Measurements from ENCODE around the gene FMO5.

FMO5 gene, protein sequence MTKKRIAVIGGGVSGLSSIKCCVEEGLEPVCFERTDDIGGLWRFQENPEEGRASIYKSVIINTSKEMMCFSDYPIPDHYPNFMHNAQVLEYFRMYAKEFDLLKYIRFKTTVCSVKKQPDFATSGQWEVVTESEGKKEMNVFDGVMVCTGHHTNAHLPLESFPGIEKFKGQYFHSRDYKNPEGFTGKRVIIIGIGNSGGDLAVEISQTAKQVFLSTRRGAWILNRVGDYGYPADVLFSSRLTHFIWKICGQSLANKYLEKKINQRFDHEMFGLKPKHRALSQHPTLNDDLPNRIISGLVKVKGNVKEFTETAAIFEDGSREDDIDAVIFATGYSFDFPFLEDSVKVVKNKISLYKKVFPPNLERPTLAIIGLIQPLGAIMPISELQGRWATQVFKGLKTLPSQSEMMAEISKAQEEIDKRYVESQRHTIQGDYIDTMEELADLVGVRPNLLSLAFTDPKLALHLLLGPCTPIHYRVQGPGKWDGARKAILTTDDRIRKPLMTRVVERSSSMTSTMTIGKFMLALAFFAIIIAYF

DNA sequence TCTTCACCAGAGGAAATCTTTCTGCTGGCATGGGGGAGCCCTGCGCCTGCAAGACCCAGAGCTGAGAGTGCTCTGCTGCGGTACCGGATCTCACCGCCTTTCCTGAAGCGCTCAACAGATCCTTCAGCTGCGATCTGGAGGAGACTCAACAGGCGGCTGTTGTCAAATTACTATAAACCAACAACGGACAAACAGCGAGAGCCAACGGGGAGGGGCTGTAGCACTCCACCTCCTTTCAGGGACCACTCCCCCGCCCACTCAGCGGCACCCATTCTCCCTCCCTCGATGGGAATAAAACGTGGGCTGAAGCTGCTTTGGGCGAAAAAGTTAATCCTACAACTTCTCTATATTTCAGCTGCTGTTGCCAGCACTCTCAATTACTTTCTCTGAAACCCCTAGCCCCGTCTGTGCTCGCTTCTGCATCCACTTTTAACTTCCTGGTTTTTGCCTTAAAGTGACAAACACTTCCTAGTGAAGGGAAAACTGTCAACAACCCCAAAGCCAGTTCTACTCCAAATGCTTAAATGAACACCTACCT lies at the start of gene FMO5:
FMO5 (minus strand) TSS at position 147 of the 538 bp plus-strand sequence. CDS start 310 bp downstream, outside the sequence.
- peak within 1 kb of the TSS; percentile 68 for H3K4me3 ChIP-seq (ENCODE audit: low read depth, low read length)
- TF ChIP-seq, protein P1, sequence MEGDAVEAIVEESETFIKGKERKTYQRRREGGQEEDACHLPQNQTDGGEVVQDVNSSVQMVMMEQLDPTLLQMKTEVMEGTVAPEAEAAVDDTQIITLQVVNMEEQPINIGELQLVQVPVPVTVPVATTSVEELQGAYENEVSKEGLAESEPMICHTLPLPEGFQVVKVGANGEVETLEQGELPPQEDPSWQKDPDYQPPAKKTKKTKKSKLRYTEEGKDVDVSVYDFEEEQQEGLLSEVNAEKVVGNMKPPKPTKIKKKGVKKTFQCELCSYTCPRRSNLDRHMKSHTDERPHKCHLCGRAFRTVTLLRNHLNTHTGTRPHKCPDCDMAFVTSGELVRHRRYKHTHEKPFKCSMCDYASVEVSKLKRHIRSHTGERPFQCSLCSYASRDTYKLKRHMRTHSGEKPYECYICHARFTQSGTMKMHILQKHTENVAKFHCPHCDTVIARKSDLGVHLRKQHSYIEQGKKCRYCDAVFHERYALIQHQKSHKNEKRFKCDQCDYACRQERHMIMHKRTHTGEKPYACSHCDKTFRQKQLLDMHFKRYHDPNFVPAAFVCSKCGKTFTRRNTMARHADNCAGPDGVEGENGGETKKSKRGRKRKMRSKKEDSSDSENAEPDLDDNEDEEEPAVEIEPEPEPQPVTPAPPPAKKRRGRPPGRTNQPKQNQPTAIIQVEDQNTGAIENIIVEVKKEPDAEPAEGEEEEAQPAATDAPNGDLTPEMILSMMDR (IDR thresholded peaks at IDR 0.05; ENCODE audit: low read depth, low read length), result peak; percentile 10
- DNase-seq (ENCODE audit: low read depth, low spot score), result peak; percentile 54
- in situ Hi-C loops (cut with HindIII; ENCODE audit: low sequenced_read_pairs), result no loop called here

GRCh38 chr1:147273409-147274336 lies 48.5 kb upstream of the FMO5 start:
- peak; percentile 87 for DNase-seq (ENCODE audit: low read depth, low spot score)
- no peak overlapping the region for H3K4me3 ChIP-seq (ENCODE audit: low read depth, low read length)
- TF ChIP-seq, protein P1 (IDR thresholded peaks at IDR 0.05; ENCODE audit: low read depth, low read length), result peak; percentile 39
- in situ Hi-C loops (cut with HindIII; ENCODE audit: low sequenced_read_pairs), result no loop called here

DNA sequence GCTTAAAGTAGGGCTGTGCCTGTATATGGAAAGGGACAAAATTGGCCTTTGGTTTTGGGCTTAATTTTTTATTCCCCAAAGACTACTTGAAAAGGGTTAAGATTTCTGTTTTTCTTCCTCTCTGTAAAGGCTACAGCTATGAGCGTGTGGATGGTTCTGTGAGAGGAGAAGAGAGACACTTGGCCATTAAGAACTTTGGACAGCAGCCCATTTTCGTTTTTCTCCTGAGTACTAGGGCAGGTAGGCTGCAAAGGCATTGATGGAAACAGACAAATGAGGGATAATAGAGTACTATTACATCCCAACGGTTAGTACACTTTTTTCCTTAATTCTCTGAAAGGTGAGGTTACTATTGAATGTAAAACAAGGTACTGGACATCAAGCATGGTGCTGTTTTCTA lies 46.9 kb upstream of the FMO5 start:
- TF ChIP-seq, protein P1 (IDR thresholded peaks at IDR 0.05; ENCODE audit: low read depth, low read length), result no peak
- no peak for DNase-seq (ENCODE audit: low read depth, low spot score)
- in situ Hi-C loops (cut with HindIII; ENCODE audit: low sequenced_read_pairs), result no loop called here
- no peak overlapping the region for H3K4me3 ChIP-seq (ENCODE audit: low read depth, low read length)

DNA sequence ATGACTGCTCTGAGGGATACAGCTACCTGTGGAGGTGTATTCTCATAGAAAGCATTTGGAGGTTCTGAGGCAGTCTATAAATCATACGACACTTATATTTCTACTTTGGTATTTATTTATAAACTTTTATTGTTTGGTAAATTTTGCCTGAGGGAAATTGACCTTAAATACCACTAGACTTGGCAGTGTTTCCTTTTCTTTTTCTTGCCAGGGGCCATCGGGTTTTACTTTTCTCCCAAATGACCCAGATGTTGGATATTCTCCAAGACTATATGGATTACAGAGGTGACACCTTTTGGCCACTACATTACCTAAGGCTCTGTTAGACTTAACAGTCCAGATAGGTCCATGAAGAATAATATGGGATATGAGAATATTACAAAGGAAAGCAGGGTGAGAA lies 45.6 kb upstream of the FMO5 start:
- no peak for DNase-seq (ENCODE audit: low read depth, low spot score)
- TF ChIP-seq, protein P1 (IDR thresholded peaks at IDR 0.05; ENCODE audit: low read depth, low read length), result no peak
- in situ Hi-C loops (cut with HindIII; ENCODE audit: low sequenced_read_pairs), result no loop called here
- no peak overlapping the region for H3K4me3 ChIP-seq (ENCODE audit: low read depth, low read length)

GRCh38 chr1:147267711-147268110 lies 42.6 kb upstream of the FMO5 start:
- in situ Hi-C loops (cut with HindIII; ENCODE audit: low sequenced_read_pairs), result no loop called here
- no peak overlapping the region for H3K4me3 ChIP-seq (ENCODE audit: low read depth, low read length)
- DNase-seq (ENCODE audit: low read depth, low spot score), result no peak
- TF ChIP-seq, protein P1 (IDR thresholded peaks at IDR 0.05; ENCODE audit: low read depth, low read length), result no peak

GRCh38 chr1:147266381-147266780 lies 41.2 kb upstream of the FMO5 start:
- in situ Hi-C loops (cut with HindIII; ENCODE audit: low sequenced_read_pairs), result no loop called here
- H3K4me3 ChIP-seq (ENCODE audit: low read depth, low read length), result no peak overlapping the region
- TF ChIP-seq, protein P1 (IDR thresholded peaks at IDR 0.05; ENCODE audit: low read depth, low read length), result no peak
- no peak for DNase-seq (ENCODE audit: low read depth, low spot score)

All from astrocyte of the spinal cord (primary cell).